Measurements from ENCODE around the gene DDX52.

The DDX52 gene

GRCh38 chr17:37605813-37606505, 37.3 kb downstream of the DDX52 start:
- Histone ChIP-seq H4K20me1 (ENCODE audit: insufficient read depth, low read length) (0 out of 2 replicates have a peak, but pooled peaks cover 2% of the 10 kb centered on the region), H3K4me2 (ENCODE audit: low read length) (peak overlapping the region; percentile 34), H3K9ac (ENCODE audit: low read length) (no peak overlapping the region), H2AFZ (ENCODE audit: low read depth, low read length) (no peak overlapping the region), H3K79me2 (ENCODE audit: low read length) (peaks cover 61% of the 10 kb centered on the region), H3K27ac (ENCODE audit: low read length) (no peak overlapping the region), H3K9me3 (ENCODE audit: insufficient read depth, low read length) (no peaks in the 10 kb centered on the region), H3K4me1 (ENCODE audit: low read length) (peaks cover 24% of the 10 kb centered on the region), H3K36me3 (replicated peaks; ENCODE audit: low read depth, low read length) (peaks cover 18% of the 10 kb centered on the region), H3K4me3 (ENCODE audit: low read length) (no peak overlapping the region), H3K27me3 (ENCODE audit: low read depth, low read length) (no peaks in the 10 kb centered on the region)
- TF ChIP-seq CTCF (IDR thresholded peaks at IDR 0.05; ENCODE audit: low read depth, low read length) (no peak), EZH2phosphoT487 (IDR thresholded peaks at IDR 0.05; ENCODE audit: low read depth) (no peak)

- Histone ChIP-seq H4K20me1 (ENCODE audit: insufficient read depth, low read length) (peaks cover 2% of the 10 kb centered on the region; the same call in 1 of the 2 replicates), H3K36me3 (replicated peaks; ENCODE audit: low read depth, low read length) (peaks cover 18% of the 10 kb centered on the region), H2AFZ (ENCODE audit: low read depth, low read length) (no peak overlapping the region), H3K4me3 (ENCODE audit: low read length) (no peak overlapping the region), H3K4me1 (ENCODE audit: low read length) (peaks cover 24% of the 10 kb centered on the region), H3K9me3 (ENCODE audit: insufficient read depth, low read length) (no peaks in the 10 kb centered on the region), H3K4me2 (ENCODE audit: low read length) (no peak overlapping the region), H3K79me2 (ENCODE audit: low read length) (peaks cover 61% of the 10 kb centered on the region), H3K9ac (ENCODE audit: low read length) (no peak overlapping the region), H3K27ac (ENCODE audit: low read length) (no peak overlapping the region), H3K27me3 (ENCODE audit: low read depth, low read length) (no peaks in the 10 kb centered on the region)
- TF ChIP-seq CTCF (IDR thresholded peaks at IDR 0.05; ENCODE audit: low read depth, low read length) (no peak), EZH2phosphoT487 (IDR thresholded peaks at IDR 0.05; ENCODE audit: low read depth) (no peak)
Measured at GRCh38 chr17:37605081-37605480, 38.2 kb downstream of the DDX52 start.

- peaks cover 61% of the 10 kb centered on the region for H3K79me2 ChIP-seq (ENCODE audit: low read length)
- H3K36me3 ChIP-seq (replicated peaks; ENCODE audit: low read depth, low read length): peaks cover 18% of the 10 kb centered on the region
- H3K4me1 ChIP-seq (ENCODE audit: low read length): peaks cover 22% of the 10 kb centered on the region
- H3K4me3 ChIP-seq (ENCODE audit: low read length): no peak overlapping the region
- H4K20me1 ChIP-seq (ENCODE audit: insufficient read depth, low read length): peaks cover 2% of the 10 kb centered on the region; the same call in 1 of the 2 replicates
- H2AFZ ChIP-seq (ENCODE audit: low read depth, low read length): no peak overlapping the region
- no peak overlapping the region for H3K27ac ChIP-seq (ENCODE audit: low read length)
- no peaks in the 10 kb centered on the region for H3K9me3 ChIP-seq (ENCODE audit: insufficient read depth, low read length)
- H3K9ac ChIP-seq (ENCODE audit: low read length): no peak overlapping the region
- TF ChIP-seq EZH2phosphoT487 (IDR thresholded peaks at IDR 0.05; ENCODE audit: low read depth): no peak
- TF ChIP-seq CTCF (IDR thresholded peaks at IDR 0.05; ENCODE audit: low read depth, low read length): no peak
- no peak overlapping the region for H3K4me2 ChIP-seq (ENCODE audit: low read length)
- H3K27me3 ChIP-seq (ENCODE audit: low read depth, low read length): no peaks in the 10 kb centered on the region
Measured at GRCh38 chr17:37604556-37604955, 38.7 kb downstream of the DDX52 start.

GRCh38 chr17:37598145-37598544, 45.1 kb downstream of the DDX52 start:
- H3K4me2 ChIP-seq (ENCODE audit: low read length): no peak overlapping the region
- peaks cover 2% of the 10 kb centered on the region for H3K36me3 ChIP-seq (replicated peaks; ENCODE audit: low read depth, low read length)
- no peak overlapping the region for H3K27ac ChIP-seq (ENCODE audit: low read length)
- TF ChIP-seq EZH2phosphoT487 (IDR thresholded peaks at IDR 0.05; ENCODE audit: low read depth) (no peak), CTCF (IDR thresholded peaks at IDR 0.05; ENCODE audit: low read depth, low read length) (no peak)
- H3K4me1 ChIP-seq (ENCODE audit: low read length): no peaks in the 10 kb centered on the region
- no peaks in the 10 kb centered on the region; the same call in 1 of the 2 replicates for H4K20me1 ChIP-seq (ENCODE audit: insufficient read depth, low read length)
- no peak overlapping the region for H3K4me3 ChIP-seq (ENCODE audit: low read length)
- H3K79me2 ChIP-seq (ENCODE audit: low read length): peaks cover 4% of the 10 kb centered on the region; the same call in 1 of the 2 replicates
- no peak overlapping the region for H2AFZ ChIP-seq (ENCODE audit: low read depth, low read length)
- no peaks in the 10 kb centered on the region for H3K9me3 ChIP-seq (ENCODE audit: insufficient read depth, low read length)
- H3K9ac ChIP-seq (ENCODE audit: low read length): no peak overlapping the region
- H3K27me3 ChIP-seq (ENCODE audit: low read depth, low read length): no peaks in the 10 kb centered on the region

Measured in OCI-LY3 (cell line).